ENCODE data around the gene RNF157. TPM values are rescaled to one million over a fixed set of nuclear protein-coding genes. Genes with fewer than 3 reads are reported as not detected.
"Not testable (repeated sequence)": the region's sequence is repeated elsewhere in the genome, so short reads cannot be mapped to it uniquely, and the experiment has no call there.

The RNF157 gene
- polyA plus RNA-seq, 2 of the 4 experiments (the other 2 are of a cell fraction), result 7.2 to 8.5 TPM

DNA sequence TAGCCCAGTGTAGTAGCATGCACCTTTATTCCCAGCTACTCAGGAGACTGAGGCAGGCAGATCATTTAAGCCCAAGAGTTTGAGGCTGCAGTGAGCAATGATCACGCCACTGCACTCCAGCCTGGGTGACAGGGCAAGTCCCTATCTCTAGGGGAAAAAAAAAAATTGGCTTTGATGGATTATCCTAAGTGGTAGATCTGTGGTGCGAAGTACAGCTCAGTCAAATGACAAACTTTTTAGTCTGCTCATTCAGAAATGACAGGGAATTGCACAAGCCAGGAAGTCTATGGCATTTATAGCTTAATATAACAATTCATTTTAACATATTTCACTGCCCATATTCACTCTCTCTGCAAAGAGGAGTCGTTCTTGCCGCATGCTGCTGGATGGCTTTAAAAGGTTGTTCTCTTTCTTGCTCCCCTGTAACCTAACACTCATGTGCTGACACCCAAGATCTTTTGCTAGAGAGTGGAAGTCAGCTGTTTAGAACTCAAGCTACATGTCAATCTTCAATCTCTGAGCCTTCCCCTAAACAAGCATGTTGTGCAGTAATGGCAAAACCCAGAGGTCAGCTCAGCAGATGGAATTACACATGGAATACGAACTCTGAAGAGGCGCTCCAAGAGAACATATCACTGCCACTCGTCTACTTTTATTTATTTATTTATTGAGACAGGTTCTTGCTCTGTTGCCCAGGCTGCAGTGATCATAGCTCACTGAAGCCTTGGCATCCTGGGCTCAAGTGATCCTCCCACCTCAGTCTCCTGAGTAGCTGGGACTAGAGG, 32.8 kb downstream of the RNF157 start:
- WGBS (ENCODE audit: missing lambda C conversion rate), result 91% methylated on average over 7 of the region's 7 CpGs
- Histone ChIP-seq H3K9me3 (no peaks in the 10 kb centered on the region), H3K4me1 (peaks cover 17% of the 10 kb centered on the region), H3K4me2 (no peak overlapping the region), H3K4me3 (no peak overlapping the region), H3K27ac (no peak overlapping the region)
- ATAC-seq (no peak), FAIRE-seq (no peak), DNase-seq (ENCODE audit: low read depth in 1 of 2, low spot score in 1 of 2) (no peak)
- TF ChIP-seq RCOR1 (IDR thresholded peaks at IDR 0.05; ENCODE audit: low read depth, low read length) (no peak), NFE2L2 (conservative IDR thresholded peaks at IDR 0.05; ENCODE audit: low read length) (no peak), TFCP2L1 (CRISPR knock-in tag; IDR thresholded peaks at IDR 0.05) (no peak), FOSL2 (IDR thresholded peaks at IDR 0.05) (no peak), FOSL2 (CRISPR knock-in tag; IDR thresholded peaks at IDR 0.05) (no peak), NR3C1 (IDR thresholded peaks at IDR 0.05) (no peak), HOXB13 (CRISPR knock-in tag; IDR thresholded peaks at IDR 0.05; ENCODE audit: low read depth) (no peak), MYC (IDR thresholded peaks at IDR 0.05; ENCODE audit: borderline replicate concordance, low read length) (no peak), RAD21 (conservative IDR thresholded peaks at IDR 0.05 in 1 of 2, IDR thresholded peaks at IDR 0.05 in 1 of 2) (no peak), CBX8 (IDR thresholded peaks at IDR 0.05) (no peak), ZSCAN20 (CRISPR knock-in tag; IDR thresholded peaks at IDR 0.05) (no peak), BHLHE40 (IDR thresholded peaks at IDR 0.05; ENCODE audit: low read depth, low read length) (no peak), CEBPB (IDR thresholded peaks at IDR 0.05) (no peak), REST (IDR thresholded peaks at IDR 0.05) (no peak), EP300 (IDR thresholded peaks at IDR 0.05) (no peak), SMC3 (IDR thresholded peaks at IDR 0.05) (no peak), POLR2AphosphoS2 (conservative IDR thresholded peaks at IDR 0.05; ENCODE audit: low read length) (no peak), ZNF302 (CRISPR knock-in tag; IDR thresholded peaks at IDR 0.05) (no peak)
- TF ChIP-seq, protein P1, sequence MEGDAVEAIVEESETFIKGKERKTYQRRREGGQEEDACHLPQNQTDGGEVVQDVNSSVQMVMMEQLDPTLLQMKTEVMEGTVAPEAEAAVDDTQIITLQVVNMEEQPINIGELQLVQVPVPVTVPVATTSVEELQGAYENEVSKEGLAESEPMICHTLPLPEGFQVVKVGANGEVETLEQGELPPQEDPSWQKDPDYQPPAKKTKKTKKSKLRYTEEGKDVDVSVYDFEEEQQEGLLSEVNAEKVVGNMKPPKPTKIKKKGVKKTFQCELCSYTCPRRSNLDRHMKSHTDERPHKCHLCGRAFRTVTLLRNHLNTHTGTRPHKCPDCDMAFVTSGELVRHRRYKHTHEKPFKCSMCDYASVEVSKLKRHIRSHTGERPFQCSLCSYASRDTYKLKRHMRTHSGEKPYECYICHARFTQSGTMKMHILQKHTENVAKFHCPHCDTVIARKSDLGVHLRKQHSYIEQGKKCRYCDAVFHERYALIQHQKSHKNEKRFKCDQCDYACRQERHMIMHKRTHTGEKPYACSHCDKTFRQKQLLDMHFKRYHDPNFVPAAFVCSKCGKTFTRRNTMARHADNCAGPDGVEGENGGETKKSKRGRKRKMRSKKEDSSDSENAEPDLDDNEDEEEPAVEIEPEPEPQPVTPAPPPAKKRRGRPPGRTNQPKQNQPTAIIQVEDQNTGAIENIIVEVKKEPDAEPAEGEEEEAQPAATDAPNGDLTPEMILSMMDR (IDR thresholded peaks at IDR 0.05), result no peak
- POLR2A ChIA-PET, result no interaction called here
- CTCF ChIA-PET, result interaction anchor here (0.6 to 8.0 kb wide), 9 partner anchors 9 to 467 kb away, joined by 3 to 37 read pairs (median 4); no protein-coding TSS in a partner anchor

GRCh38 chr17:76205542-76206144, 34.6 kb downstream of the RNF157 start:
- H3K4me3 ChIP-seq; ATAC-seq; H3K4me2 ChIP-seq; FAIRE-seq; POLR2A ChIA-PET; H3K9me3 ChIP-seq; DNase-seq (ENCODE audit: low read depth in 1 of 2, low spot score in 1 of 2): not testable (repeated sequence)
- TF ChIP-seq ZC3H11A (IDR thresholded peaks at IDR 0.05), result peak; percentile 64
- Histone ChIP-seq H3K27ac (peak overlapping the region in 1 of 2 experiments; percentile 46; a peak in 2 of 6 replicates), H3K4me1 (peaks cover 17% of the 10 kb centered on the region)
- CTCF ChIA-PET, result interaction anchor here (0.8 to 8.0 kb wide), 9 partner anchors 10 to 253 kb away, joined by 3 to 37 read pairs (median 3); no protein-coding TSS in a partner anchor
- 96% methylated on average over 9 of the region's 9 CpGs for WGBS (ENCODE audit: missing lambda C conversion rate)
